ENCODE results near the gene SLC17A4.

The SLC17A4 gene, protein sequence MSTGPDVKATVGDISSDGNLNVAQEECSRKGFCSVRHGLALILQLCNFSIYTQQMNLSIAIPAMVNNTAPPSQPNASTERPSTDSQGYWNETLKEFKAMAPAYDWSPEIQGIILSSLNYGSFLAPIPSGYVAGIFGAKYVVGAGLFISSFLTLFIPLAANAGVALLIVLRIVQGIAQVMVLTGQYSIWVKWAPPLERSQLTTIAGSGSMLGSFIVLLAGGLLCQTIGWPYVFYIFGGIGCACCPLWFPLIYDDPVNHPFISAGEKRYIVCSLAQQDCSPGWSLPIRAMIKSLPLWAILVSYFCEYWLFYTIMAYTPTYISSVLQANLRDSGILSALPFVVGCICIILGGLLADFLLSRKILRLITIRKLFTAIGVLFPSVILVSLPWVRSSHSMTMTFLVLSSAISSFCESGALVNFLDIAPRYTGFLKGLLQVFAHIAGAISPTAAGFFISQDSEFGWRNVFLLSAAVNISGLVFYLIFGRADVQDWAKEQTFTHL

DNA sequence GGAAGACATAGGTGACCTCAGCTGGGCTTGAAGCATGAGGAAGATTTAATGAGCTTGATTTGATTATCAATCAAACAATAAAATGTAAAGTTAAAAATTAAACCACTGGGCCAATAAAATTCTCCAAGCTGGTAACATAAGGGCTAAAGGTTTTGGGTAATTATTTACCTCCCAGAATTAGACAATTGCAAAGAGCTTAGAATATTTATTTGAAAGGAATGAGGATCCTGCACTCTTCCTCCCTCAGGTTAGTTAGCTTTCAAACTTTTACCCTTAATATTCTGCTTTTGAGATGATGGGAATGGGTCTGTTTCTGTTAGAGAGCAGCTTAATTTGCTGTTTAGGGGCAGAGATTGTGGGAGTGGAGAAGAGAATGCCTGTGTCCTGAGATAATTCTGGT lies at the start of gene SLC17A4:
SLC17A4 (plus strand) TSS at position 208 of the 400 bp plus-strand sequence. CDS start 7,221 bp downstream, outside the sequence.
- intact Hi-C loops (cut with DNase I) = no loop called here
- no peak for DNase-seq

DNA sequence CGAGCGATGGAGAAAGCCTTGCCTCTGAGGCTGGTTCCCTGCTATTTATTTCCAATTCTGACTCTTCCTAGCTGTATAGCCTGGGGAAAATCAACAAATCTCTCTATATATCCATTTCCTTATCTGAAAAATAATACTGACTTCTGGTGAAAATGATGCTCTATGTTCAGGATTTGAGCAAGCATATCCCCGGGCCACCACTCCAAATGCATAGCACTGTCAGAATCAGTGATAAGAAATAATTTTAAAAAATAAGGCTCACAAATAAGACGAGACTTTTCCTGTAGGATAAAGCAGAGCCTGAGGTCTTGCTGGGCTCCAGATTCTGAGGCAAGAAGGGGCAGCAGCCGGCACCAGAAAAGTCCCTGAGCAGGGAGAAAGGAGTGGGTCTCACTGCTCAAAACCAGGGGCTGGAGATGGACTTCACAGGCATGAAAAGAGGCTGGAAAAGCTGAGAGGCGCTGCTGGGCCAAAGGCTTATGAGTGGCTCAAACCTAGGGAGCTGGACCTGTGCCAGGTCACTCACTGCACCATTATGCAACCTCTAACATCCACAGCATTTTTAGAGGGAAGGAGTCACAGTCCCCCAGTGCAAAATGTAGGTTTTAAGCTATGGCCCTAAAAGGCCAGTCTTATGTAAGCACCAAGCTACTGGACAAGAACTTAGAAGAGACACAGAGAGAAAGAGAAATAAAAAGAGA lies 48.1 kb upstream of the SLC17A4 start:
- DNase-seq = peak in 9 of 42 donors; percentile 2 to 47 (median 10)
- intact Hi-C loops (cut with DNase I) = no loop called here

DNA sequence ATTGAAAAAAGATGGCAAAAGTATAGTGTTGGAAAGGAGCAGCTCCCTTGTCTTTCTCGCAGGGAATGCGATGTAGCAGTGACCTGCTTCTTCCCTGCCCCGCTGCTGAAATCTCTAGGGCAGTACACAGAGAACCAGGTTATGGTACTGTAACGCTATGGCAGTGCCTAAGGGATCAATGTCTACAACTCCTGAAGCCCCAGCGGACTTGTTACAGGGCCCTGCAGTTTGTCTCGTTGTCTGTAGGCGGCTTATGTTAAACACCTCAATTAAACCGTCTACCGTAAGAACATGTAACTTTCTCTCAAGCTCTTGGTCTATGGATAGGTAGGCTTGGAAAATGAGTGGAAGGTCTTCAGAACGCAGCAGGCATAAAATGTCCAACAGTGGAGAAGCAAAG lies 44.8 kb upstream of the SLC17A4 start:
- DNase-seq = no peak
- intact Hi-C loops (cut with DNase I) = no loop called here

DNA sequence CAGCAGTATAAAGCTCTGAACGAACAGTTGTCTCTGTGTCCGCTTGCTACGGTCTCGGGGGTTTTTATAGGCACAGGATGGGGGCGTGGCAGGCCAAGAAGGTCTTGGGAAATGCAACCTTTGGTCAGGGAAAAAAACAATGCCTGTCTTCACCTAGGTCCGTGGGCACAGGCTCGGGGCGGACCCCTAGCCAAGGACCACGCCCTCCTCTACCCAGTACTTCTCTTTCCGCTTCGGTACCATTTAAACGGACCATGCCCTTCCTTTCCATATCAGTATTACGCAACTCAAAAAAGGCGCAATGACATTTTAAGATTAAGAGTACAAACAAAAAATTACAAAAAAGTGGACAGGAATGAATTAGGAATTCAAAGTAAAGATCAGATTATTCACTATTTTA lies 44.3 kb upstream of the SLC17A4 start:
- no peak for DNase-seq

DNA sequence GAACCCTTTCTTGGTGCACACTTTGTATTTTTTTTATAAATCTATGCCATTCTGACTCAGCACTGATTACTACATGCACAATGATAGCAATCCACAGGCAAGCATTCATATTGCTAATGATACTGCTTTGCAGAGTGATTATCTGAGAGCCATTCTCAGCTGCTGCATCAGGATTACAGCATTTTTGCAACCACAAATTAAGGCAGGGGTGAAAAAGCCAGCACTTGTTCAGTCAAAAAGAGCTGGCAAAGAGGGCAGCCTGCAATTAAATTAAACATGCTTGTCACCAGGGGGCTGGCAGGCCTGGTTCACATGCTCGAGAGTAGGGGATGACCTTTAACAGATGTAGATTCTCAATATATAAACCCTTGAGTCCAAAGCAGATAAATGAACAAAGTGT lies 40.7 kb upstream of the SLC17A4 start:
- intact Hi-C loops (cut with DNase I) = no loop called here
- DNase-seq = no peak

More for the DNA sequence above, 44.3 kb upstream of the SLC17A4 start:
- intact Hi-C loops (cut with DNase I) = no loop called here

DNA sequence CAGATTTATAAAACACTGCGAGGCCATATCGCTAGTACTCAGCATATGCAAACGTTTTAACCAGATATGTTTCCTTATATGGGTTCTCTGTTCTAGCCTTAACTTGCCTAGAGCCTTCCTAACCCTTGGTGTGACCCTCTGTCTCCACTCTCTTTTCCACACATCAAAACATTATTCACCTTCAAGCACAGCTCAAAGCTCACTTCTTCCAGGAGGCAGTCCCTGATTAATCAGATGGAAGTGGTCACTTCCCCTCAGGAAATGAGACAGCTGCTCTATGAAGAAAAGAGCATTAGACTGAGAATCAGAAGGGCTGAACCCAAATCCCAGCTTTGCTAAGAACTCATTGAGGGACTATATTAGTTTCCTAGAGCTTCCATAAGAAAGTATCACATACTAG lies 39.8 kb upstream of the SLC17A4 start:
- intact Hi-C loops (cut with DNase I) = no loop called here
- DNase-seq = no peak

DNA sequence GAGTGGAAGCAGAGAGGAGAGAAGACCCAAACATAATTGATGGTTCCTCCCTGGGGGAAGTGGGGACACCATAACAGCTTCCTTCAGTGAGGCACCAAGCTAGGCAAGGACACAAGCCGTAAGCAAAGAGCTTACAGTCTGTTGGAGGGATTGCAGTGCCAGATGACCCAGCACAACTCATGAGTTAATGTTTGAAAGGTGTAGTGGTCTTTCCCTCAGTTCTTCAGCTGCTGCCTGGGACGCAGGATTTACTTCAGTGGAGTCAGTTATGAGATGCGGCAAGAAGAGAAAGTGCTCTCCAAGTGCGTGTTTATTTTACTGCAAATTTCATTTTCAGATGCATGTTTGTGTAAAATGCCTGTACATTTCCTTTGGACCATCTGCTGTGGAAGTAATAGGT lies 38.7 kb upstream of the SLC17A4 start:
- intact Hi-C loops (cut with DNase I) = no loop called here
- no peak for DNase-seq

DNA sequence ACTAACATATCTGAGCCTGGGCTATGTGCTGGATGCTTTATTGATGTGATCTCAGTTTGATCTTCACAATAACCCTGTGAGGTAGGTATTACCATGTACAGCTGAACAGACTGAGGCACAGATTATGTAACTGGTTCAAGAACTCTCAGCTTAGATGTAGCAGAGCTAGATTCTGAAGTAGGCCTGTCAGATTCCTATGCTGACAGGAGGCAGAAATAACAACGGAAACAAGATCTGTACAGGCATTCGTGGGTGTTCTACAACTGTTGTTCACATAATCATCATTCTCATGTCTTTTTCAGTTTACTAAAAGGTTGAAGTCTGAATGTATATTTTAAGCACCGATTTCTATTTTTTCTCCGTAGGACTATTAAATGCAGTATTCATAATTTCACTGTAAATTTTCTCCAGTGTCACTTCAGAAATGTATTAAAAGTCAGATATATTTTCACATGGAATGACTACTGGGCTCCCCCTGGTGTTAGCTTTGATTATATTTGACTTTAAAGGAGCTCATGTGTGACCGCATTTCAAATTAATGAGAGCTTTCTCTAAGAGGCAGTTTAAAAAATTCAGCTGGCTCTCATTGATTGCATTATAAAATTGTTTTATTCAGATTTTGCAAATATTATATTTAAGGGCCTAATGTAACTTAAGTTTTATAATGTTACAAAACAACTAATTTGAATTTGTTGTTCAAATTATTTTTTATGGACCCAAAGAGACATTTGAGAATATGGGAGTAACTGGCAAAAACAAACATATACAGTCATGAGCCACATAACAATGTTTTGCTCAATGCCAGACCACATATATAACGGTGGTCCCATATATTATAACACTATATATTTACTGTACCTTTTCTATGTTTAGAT lies 36.4 kb upstream of the SLC17A4 start:
- DNase-seq = peak in 11 of 42 donors; percentile 9 to 67 (median 36)
- intact Hi-C loops (cut with DNase I) = no loop called here

DNA sequence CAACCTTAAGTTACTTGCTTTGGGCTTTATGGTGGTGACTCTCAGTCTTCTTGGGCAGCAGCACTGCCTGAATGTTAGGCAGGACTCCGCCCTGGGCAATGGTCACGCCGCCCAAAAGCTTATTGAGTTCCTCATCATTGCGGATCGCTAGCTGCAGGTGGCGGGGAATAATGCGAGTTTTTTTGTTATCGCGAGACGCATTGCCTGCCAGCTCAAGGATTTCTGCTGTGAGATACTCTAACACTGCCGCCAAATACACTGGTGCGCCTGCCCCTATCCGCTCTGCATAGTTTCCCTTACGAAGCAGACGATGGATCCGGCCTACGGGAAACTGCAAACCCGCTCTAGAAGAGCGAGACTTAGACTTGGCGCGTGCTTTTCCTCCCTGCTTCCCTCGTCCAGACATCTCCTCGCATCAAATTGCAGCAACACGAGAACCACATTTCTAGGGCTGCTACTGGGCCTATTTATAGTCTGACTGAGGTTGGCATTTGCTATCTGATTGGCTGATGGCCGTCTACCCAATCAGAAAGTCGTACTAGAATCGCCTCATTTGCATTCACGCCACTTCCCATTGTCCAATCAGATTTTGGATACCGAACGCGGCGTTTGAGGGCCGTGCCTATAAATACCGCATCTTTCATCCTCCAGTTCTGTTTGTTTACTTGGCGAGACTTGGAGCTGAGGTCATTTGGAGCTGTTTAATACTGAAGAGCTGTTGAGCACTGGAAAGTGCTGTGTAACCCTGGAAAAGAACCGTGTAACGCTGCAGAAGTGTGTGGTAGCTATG lies 28.2 kb upstream of the SLC17A4 start:
- intact Hi-C loops (cut with DNase I) = no loop called here
- DNase-seq = no peak

DNA sequence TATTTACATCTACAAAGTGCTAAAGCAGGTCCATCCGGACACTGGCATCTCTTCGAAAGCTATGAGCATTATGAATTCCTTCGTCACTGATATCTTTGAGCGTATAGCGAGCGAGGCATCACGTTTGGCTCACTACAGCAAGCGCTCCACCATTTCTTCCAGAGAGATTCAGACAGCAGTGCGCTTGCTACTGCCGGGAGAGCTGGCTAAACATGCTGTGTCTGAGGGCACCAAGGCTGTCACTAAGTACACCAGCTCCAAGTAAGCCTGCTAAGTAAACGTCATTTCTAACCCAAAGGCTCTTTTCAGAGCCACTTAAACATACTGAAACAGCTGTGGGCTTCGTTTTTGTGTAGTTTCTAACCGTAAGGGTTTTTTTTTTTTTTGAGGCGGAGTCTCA lies 27.5 kb upstream of the SLC17A4 start:
- no peak for DNase-seq
- intact Hi-C loops (cut with DNase I) = no loop called here

DNA sequence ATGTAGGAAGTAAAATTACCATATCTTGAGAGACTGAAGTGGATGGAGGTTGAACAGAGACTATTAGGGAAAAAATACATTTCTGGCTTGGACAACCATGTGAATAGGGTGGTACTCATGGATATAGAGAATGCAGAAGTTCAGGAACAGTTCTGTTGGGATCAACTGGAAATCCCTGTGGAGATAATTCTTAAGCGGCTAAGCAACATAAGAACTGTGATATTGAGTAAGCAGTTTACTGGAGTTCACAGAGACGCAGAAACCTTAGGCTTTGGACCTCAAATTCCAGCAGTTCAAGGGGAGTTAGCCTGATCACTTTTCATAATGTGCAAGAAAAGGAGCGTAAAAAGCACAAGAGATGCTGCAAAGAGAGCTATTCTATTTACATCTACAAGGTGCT lies 23.6 kb upstream of the SLC17A4 start:
- intact Hi-C loops (cut with DNase I) = no loop called here
- DNase-seq = no peak

DNA sequence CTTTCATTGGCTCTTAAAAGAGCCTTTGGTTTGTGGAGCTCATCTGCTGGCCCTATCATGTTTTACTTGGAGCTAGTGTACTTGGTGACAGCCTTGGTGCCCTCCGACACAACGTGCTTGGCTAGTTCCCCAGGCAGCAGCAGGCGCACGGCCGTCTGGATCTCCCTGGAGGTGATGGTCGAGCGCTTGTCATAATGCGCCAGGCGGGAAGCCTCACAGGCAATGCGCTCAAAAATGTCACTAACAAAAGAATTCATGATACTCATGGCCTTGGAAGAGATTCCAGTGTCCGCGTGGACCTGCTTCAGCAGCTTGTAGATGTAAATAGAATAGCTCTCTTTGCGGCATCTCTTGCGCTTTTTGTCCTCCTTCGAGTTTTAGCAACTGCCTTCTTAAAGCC lies 22.8 kb upstream of the SLC17A4 start:
- intact Hi-C loops (cut with DNase I) = no loop called here
- DNase-seq = no peak

DNA sequence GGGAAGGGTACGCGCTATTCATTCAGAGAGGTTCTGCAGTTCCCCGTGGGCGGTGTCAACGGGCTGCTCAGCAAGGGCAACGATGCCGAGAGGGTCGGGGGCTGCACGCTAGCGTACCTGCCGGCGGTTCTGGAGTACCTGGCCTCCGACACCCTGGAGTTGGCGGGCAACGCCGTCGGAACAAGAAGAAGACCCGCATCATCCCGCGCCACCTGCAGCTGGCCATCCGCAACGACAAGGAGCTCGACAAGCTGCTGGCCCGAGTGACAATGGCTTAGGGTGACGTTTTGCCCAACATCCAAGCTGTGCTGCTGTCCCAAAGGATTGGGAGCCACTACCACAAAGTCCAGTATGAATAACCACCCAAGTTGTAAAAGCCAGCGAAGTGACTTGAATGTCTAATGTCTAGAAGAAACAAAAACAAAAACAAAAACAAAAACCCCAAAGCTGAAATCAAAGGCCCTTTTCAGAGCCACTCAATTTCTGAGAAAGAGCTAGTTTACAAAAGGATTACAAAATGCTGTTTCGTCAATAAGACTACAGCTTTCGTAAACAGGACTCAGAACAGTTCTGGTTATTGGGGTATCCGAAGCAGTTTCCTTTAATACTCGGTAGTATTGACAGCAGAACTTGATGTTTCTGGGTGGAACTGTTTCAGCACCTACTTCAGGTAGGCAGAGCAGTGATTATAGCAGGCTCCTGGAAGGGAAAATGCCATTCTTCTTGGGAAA lies 21.9 kb upstream of the SLC17A4 start:
- DNase-seq = no peak
- intact Hi-C loops (cut with DNase I) = no loop called here

DNA sequence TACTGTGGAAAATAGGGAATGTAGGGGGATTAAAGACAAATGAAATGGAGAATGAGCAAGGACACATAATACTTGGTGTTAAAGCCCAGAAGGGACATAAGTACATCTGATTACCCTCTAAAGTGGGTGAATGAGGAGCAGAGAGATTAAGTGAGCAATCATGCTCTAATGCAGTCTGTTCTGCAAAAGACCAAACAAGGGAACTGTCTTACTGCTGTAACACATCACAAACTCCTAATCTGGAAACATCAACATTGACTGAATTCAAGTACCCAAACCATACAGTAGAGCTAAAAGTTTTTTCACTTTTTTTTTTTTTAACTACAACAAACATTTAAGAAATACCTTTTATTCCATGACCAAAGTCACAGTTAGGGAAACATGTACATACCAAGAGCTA lies 19.3 kb upstream of the SLC17A4 start:
- no peak for DNase-seq
- intact Hi-C loops (cut with DNase I) = no loop called here

DNA sequence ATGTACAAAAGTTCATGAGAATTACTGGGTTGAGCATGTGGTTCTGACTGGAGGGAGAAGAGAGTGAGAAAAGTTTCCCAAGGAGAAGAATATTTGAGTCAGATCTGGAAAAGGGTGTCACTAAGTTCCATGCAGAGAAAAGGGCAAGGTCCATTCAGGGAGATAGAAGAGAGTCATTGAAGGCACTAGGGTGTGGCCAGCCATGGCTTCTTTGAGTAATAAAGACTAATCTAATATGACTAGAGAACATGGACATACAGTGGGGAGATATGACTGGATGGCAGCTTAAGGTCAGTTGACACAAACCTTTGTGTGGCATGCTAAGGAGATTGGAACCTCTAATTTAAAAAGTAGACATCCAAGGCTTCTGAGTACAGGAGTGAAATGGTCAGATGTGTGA lies 10.7 kb upstream of the SLC17A4 start:
- no peak for DNase-seq
- intact Hi-C loops (cut with DNase I) = no loop called here

DNA sequence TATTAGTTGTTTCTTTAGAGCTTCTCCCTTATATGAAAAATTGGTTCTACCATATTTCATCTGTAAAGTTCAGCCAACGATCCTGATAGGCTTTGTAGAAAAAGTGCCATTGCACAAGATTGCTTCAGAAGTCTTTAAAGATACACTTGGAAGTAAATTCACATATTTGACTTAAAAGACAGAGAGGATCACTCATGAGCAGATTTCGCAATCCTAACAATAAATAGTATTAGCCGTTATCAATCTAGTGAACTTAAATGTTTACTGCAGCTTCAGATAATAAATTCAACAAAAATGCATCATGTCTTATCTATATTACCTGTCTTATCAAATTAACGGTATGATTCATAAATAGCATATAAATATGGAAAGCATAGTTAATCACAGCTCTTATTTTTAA lies 8.7 kb upstream of the SLC17A4 start:
- no peak for DNase-seq
- intact Hi-C loops (cut with DNase I) = no loop called here

DNA sequence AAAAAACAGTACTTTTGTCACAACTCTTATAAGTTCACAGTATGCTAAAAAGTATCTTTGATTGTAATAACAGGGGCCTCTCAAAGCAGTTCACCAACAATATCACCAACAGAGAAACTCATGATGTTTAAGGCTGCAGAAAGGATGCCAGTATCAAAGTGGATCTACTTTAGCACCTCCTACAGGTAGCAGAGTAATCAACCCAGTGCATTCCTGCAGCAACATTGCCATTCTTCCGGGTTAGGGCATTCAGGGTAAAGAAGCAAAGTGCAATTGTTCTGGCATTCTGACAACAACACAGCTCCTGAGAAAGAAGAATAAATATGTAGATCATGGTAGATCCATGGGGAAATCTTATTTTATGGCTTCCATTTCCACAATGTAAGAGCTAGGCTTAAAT lies 7.6 kb upstream of the SLC17A4 start:
- DNase-seq = no peak
- intact Hi-C loops (cut with DNase I) = no loop called here

DNA sequence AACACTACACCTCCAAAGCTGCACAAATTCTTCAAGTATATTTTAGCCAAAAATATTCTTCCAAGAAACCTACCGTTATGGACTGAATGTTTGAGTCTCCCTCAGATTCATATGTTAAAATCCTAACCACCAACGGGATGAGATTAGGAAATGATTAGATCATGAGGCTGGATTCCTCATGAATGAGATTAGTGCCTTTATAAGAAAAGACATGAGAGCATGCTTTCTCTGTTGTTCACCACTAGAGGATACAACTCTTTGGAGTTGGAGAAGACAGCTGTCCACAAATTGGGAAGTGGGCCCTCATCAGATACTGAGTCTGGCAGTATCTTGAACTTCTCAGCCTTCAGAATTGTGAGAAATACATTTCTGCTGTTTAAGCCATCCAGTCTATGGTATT lies 7.1 kb upstream of the SLC17A4 start:
- intact Hi-C loops (cut with DNase I) = no loop called here
- DNase-seq = no peak

Data from head of caudate nucleus (tissue), 42 donors.